ENCODE results near the gene BIVM. TPM values are rescaled to one million over a fixed set of nuclear protein-coding genes. Genes with fewer than 3 reads are reported as not detected.

Gene BIVM
- polyA plus RNA-seq, 1 of the 3 experiments (the other 2 are of a cell fraction), result 8.8 TPM

DNA sequence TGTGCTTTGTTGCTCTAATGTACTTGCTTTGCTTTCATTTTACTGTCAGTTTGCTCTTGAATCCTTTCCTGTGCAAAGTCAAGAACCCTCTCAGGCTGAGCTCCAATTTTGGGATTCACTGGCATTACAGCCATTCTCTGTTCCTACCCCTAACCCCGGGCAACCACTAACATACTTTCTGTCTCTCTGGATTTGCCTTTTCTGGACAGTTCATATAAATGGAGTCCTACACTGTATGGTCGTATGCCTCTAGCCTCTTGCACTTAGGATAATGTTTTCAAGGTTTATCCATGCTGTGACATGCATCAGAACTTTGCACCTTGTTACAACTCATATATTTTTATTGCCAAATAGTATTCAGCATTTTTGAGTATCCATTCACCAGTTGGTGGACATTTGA is 22.6 kb upstream of the BIVM start:
- H3K4me2 ChIP-seq, result no peak overlapping the region
- POLR2A ChIA-PET, result no interaction called here
- H3K27me3 ChIP-seq (ENCODE audit: insufficient read depth), result no peaks in the 10 kb centered on the region
- H4K20me1 ChIP-seq (ENCODE audit: insufficient read depth), result no peaks in the 10 kb centered on the region
- H3K9me2 ChIP-seq, result no peaks in the 10 kb centered on the region
- H2AFZ ChIP-seq (ENCODE audit: low read depth), result no peak overlapping the region
- no peak for DNase-seq
- no peak overlapping the region for H3K9ac ChIP-seq
- no peaks in the 10 kb centered on the region for H3K36me3 ChIP-seq (replicated peaks in 1 of 2; ENCODE audit: control insufficient read depth in 1 of 2, insufficient read depth in 2 of 2, low read length in 1 of 2)
- H3K4me3 ChIP-seq (ENCODE audit: low read depth in 2 of 2, low read length in 1 of 2), result no peak overlapping the region
- H3K27ac ChIP-seq (ENCODE audit: low read depth in 2 of 2, low read length in 1 of 2), result no peak overlapping the region
- CTCF ChIA-PET, result interaction anchor here (0.6 to 1.7 kb wide), 2 partner anchors 19 to 28 kb away, joined by 3 to 4 read pairs; no protein-coding TSS in a partner anchor
- TF ChIP-seq POLR2AphosphoS5 (IDR thresholded peaks at IDR 0.05; ENCODE audit: low read depth, low read length) (no peak), MEF2A (IDR thresholded peaks at IDR 0.05; ENCODE audit: borderline replicate concordance, low read depth) (no peak), EZH2phosphoT487 (IDR thresholded peaks at IDR 0.05; ENCODE audit: borderline replicate concordance, low read depth) (no peak), RAD21 (IDR thresholded peaks at IDR 0.05; ENCODE audit: low read length) (no peak), MXI1 (IDR thresholded peaks at IDR 0.05; ENCODE audit: low read depth, low read length) (no peak), NRF1 (IDR thresholded peaks at IDR 0.05; ENCODE audit: low read depth, low read length) (no peak), YY1 (IDR thresholded peaks at IDR 0.05; ENCODE audit: low read depth) (no peak), FOXM1 (IDR thresholded peaks at IDR 0.05; ENCODE audit: low read depth) (no peak), GABPA (IDR thresholded peaks at IDR 0.05; ENCODE audit: low read depth) (no peak), GATA2 (CRISPR knock-in tag; IDR thresholded peaks at IDR 0.05) (no peak), RFX5 (IDR thresholded peaks at IDR 0.05; ENCODE audit: low read length) (no peak), EP300 (IDR thresholded peaks at IDR 0.05; ENCODE audit: borderline replicate concordance in 1 of 2, low read depth in 1 of 2, low read length in 1 of 2) (no peak), RCOR1 (IDR thresholded peaks at IDR 0.05; ENCODE audit: low read length) (no peak), SMC3 (IDR thresholded peaks at IDR 0.05; ENCODE audit: low read depth, low read length) (no peak), TCF12 (IDR thresholded peaks at IDR 0.05) (no peak), NFIC (IDR thresholded peaks at IDR 0.05; ENCODE audit: borderline replicate concordance) (no peak)
- TF ChIP-seq, protein P1, sequence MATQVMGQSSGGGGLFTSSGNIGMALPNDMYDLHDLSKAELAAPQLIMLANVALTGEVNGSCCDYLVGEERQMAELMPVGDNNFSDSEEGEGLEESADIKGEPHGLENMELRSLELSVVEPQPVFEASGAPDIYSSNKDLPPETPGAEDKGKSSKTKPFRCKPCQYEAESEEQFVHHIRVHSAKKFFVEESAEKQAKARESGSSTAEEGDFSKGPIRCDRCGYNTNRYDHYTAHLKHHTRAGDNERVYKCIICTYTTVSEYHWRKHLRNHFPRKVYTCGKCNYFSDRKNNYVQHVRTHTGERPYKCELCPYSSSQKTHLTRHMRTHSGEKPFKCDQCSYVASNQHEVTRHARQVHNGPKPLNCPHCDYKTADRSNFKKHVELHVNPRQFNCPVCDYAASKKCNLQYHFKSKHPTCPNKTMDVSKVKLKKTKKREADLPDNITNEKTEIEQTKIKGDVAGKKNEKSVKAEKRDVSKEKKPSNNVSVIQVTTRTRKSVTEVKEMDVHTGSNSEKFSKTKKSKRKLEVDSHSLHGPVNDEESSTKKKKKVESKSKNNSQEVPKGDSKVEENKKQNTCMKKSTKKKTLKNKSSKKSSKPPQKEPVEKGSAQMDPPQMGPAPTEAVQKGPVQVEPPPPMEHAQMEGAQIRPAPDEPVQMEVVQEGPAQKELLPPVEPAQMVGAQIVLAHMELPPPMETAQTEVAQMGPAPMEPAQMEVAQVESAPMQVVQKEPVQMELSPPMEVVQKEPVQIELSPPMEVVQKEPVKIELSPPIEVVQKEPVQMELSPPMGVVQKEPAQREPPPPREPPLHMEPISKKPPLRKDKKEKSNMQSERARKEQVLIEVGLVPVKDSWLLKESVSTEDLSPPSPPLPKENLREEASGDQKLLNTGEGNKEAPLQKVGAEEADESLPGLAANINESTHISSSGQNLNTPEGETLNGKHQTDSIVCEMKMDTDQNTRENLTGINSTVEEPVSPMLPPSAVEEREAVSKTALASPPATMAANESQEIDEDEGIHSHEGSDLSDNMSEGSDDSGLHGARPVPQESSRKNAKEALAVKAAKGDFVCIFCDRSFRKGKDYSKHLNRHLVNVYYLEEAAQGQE (IDR thresholded peaks at IDR 0.05; ENCODE audit: low read depth, low read length), result no peak
- TF ChIP-seq, protein P2, sequence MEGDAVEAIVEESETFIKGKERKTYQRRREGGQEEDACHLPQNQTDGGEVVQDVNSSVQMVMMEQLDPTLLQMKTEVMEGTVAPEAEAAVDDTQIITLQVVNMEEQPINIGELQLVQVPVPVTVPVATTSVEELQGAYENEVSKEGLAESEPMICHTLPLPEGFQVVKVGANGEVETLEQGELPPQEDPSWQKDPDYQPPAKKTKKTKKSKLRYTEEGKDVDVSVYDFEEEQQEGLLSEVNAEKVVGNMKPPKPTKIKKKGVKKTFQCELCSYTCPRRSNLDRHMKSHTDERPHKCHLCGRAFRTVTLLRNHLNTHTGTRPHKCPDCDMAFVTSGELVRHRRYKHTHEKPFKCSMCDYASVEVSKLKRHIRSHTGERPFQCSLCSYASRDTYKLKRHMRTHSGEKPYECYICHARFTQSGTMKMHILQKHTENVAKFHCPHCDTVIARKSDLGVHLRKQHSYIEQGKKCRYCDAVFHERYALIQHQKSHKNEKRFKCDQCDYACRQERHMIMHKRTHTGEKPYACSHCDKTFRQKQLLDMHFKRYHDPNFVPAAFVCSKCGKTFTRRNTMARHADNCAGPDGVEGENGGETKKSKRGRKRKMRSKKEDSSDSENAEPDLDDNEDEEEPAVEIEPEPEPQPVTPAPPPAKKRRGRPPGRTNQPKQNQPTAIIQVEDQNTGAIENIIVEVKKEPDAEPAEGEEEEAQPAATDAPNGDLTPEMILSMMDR (IDR thresholded peaks at IDR 0.05), result no peak
- TF ChIP-seq, protein P3, sequence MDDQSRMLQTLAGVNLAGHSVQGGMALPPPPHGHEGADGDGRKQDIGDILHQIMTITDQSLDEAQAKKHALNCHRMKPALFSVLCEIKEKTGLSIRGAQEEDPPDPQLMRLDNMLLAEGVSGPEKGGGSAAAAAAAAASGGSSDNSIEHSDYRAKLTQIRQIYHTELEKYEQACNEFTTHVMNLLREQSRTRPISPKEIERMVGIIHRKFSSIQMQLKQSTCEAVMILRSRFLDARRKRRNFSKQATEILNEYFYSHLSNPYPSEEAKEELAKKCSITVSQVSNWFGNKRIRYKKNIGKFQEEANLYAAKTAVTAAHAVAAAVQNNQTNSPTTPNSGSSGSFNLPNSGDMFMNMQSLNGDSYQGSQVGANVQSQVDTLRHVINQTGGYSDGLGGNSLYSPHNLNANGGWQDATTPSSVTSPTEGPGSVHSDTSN (IDR thresholded peaks at IDR 0.05), result no peak
- TF ChIP-seq, protein P4, sequence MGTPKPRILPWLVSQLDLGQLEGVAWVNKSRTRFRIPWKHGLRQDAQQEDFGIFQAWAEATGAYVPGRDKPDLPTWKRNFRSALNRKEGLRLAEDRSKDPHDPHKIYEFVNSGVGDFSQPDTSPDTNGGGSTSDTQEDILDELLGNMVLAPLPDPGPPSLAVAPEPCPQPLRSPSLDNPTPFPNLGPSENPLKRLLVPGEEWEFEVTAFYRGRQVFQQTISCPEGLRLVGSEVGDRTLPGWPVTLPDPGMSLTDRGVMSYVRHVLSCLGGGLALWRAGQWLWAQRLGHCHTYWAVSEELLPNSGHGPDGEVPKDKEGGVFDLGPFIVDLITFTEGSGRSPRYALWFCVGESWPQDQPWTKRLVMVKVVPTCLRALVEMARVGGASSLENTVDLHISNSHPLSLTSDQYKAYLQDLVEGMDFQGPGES (IDR thresholded peaks at IDR 0.05; ENCODE audit: low read depth, low read length), result no peak
- no peaks in the 10 kb centered on the region for H3K9me3 ChIP-seq
- 87% methylated on average over 2 of the region's 2 CpGs for WGBS (ENCODE audit: low lambda C conversion rate)
- peaks cover 12% of the 10 kb centered on the region; the same call in 1 of the 2 replicates for H3K79me2 ChIP-seq (ENCODE audit: insufficient read depth)
- peaks cover 5% of the 10 kb centered on the region for H3F3A ChIP-seq (replicated peaks; ENCODE audit: insufficient read depth)
- peaks cover 0 to 11% of the 10 kb centered on the region in 2 experiments; a peak in 1 of 4 replicates for H3K4me1 ChIP-seq (ENCODE audit: control insufficient read depth in 1 of 2, insufficient read depth in 2 of 2, low read depth in 1 of 2, low read length in 1 of 2)

All from SK-N-SH (cell line).